Measurements from ENCODE around the gene ACSM3. TPM values are rescaled to one million over a fixed set of nuclear protein-coding genes. Genes with fewer than 3 reads are reported as not detected.

ACSM3 gene
- total and polyA plus RNA-seq, 2 experiments from 2014 or later, result 5.7 to 8.7 TPM

DNA sequence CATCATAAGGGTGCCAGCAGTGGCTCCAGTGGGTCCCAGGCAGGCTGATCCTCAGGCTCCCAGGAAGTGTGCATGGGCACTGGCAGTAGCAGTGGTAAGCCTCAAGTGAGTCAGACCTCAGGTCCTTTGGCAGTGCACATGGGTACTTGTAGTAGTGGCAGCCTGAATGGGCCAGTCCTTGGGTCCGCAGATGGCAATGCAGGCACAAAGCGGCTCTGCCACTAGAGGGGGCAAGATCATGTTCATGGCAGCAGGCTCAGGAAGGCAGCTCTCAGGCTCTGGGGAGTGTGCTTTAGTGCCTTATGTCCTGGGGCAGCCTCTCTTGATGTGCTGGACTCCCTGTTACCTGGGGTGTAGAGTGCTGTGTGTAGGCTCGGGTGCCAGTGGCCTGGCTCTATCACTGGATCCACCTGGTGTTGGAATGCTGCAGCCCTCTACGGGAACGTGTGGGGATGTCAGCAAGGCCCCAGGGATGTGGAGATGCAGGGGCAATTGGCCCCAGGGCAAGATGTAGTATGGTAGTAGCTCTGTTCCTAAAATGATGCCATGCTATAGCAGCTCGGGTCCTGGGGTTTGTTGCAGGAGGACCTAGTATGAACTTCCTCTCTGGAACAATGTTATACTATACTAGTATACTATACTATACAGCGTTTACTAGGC lies 11.0 kb downstream of the ACSM3 start:
- H3K79me2 ChIP-seq (replicated peaks; ENCODE audit: insufficient read depth), result no peaks in the 10 kb centered on the region
- ATAC-seq (peak; percentile 100), DNase-seq (ENCODE audit: low spot score) (peak; percentile 92)
- H3K27ac Mint-ChIP-seq, result no peak overlapping the region
- no peak overlapping the region for H3K4me3 Mint-ChIP-seq
- no peaks in the 10 kb centered on the region for H3K4me1 Mint-ChIP-seq
- no peaks in the 10 kb centered on the region for H3K36me3 ChIP-seq (ENCODE audit: insufficient read depth)
- H2AFZ ChIP-seq, result 0 out of 2 replicates have a peak overlapping the region, but pooled peaks have one; percentile 59
- no peak for TF ChIP-seq CREB1 (CRISPR knock-in tag; IDR thresholded peaks at IDR 0.05; ENCODE audit: low read depth)
- TF ChIP-seq, protein P1, sequence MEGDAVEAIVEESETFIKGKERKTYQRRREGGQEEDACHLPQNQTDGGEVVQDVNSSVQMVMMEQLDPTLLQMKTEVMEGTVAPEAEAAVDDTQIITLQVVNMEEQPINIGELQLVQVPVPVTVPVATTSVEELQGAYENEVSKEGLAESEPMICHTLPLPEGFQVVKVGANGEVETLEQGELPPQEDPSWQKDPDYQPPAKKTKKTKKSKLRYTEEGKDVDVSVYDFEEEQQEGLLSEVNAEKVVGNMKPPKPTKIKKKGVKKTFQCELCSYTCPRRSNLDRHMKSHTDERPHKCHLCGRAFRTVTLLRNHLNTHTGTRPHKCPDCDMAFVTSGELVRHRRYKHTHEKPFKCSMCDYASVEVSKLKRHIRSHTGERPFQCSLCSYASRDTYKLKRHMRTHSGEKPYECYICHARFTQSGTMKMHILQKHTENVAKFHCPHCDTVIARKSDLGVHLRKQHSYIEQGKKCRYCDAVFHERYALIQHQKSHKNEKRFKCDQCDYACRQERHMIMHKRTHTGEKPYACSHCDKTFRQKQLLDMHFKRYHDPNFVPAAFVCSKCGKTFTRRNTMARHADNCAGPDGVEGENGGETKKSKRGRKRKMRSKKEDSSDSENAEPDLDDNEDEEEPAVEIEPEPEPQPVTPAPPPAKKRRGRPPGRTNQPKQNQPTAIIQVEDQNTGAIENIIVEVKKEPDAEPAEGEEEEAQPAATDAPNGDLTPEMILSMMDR (conservative IDR thresholded peaks at IDR 0.05; ENCODE audit: low read depth in 2 of 2), result peak; percentile 84 to 95
- TF ChIP-seq, protein P2, sequence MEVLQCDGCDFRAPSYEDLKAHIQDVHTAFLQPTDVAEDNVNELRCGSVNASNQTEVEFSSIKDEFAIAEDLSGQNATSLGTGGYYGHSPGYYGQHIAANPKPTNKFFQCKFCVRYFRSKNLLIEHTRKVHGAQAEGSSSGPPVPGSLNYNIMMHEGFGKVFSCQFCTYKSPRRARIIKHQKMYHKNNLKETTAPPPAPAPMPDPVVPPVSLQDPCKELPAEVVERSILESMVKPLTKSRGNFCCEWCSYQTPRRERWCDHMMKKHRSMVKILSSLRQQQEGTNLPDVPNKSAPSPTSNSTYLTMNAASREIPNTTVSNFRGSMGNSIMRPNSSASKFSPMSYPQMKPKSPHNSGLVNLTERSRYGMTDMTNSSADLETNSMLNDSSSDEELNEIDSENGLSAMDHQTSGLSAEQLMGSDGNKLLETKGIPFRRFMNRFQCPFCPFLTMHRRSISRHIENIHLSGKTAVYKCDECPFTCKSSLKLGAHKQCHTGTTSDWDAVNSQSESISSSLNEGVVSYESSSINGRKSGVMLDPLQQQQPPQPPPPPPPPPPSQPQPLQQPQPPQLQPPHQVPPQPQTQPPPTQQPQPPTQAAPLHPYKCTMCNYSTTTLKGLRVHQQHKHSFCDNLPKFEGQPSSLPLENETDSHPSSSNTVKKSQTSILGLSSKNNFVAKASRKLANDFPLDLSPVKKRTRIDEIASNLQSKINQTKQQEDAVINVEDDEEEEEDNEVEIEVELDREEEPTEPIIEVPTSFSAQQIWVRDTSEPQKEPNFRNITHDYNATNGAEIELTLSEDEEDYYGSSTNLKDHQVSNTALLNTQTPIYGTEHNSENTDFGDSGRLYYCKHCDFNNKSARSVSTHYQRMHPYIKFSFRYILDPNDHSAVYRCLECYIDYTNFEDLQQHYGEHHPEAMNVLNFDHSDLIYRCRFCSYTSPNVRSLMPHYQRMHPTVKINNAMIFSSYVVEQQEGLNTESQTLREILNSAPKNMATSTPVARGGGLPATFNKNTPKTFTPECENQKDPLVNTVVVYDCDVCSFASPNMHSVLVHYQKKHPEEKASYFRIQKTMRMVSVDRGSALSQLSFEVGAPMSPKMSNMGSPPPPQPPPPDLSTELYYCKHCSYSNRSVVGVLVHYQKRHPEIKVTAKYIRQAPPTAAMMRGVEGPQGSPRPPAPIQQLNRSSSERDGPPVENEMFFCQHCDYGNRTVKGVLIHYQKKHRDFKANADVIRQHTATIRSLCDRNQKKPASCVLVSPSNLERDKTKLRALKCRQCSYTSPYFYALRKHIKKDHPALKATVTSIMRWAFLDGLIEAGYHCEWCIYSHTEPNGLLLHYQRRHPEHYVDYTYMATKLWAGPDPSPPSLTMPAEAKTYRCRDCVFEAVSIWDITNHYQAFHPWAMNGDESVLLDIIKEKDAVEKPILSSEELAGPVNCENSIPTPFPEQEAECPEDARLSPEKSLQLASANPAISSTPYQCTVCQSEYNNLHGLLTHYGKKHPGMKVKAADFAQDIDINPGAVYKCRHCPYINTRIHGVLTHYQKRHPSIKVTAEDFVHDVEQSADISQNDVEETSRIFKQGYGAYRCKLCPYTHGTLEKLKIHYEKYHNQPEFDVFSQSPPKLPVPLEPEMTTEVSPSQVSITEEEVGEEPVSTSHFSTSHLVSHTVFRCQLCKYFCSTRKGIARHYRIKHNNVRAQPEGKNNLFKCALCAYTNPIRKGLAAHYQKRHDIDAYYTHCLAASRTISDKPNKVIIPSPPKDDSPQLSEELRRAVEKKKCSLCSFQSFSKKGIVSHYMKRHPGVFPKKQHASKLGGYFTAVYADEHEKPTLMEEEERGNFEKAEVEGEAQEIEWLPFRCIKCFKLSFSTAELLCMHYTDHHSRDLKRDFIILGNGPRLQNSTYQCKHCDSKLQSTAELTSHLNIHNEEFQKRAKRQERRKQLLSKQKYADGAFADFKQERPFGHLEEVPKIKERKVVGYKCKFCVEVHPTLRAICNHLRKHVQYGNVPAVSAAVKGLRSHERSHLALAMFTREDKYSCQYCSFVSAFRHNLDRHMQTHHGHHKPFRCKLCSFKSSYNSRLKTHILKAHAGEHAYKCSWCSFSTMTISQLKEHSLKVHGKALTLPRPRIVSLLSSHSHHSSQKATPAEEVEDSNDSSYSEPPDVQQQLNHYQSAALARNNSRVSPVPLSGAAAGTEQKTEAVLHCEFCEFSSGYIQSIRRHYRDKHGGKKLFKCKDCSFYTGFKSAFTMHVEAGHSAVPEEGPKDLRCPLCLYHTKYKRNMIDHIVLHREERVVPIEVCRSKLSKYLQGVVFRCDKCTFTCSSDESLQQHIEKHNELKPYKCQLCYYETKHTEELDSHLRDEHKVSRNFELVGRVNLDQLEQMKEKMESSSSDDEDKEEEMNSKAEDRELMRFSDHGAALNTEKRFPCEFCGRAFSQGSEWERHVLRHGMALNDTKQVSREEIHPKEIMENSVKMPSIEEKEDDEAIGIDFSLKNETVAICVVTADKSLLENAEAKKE (CRISPR knock-in tag; IDR thresholded peaks at IDR 0.05), result no peak
- no peaks in the 10 kb centered on the region for H3K27me3 ChIP-seq (ENCODE audit: insufficient read depth)
- H4K20me1 ChIP-seq (replicated peaks; ENCODE audit: insufficient read depth), result no peaks in the 10 kb centered on the region
- H3K4me2 ChIP-seq, result no peak overlapping the region
- H3K9me2 ChIP-seq (ENCODE audit: insufficient read depth), result no peaks in the 10 kb centered on the region
- peaks cover 3% of the 10 kb centered on the region for H3K27me3 Mint-ChIP-seq (ENCODE audit: insufficient read depth, low read depth, poor library complexity)
- H3K27ac ChIP-seq (ENCODE audit: low read depth), result no peak overlapping the region
- H3K9me3 Mint-ChIP-seq, result no peaks in the 10 kb centered on the region
- no peaks in the 10 kb centered on the region for H3K36me3 Mint-ChIP-seq (ENCODE audit: low read depth)
- no peak overlapping the region for H3K4me3 ChIP-seq
- no peaks in the 10 kb centered on the region for H3F3A ChIP-seq (replicated peaks; ENCODE audit: low read depth)
- H3K4me1 ChIP-seq (ENCODE audit: insufficient read depth), result no peaks in the 10 kb centered on the region
